ENCODE measurements around the gene PEX11B. TPM values are rescaled to one million over a fixed set of nuclear protein-coding genes. Genes with fewer than 3 reads are reported as not detected.
A peak's percentile ranks its signal among the peaks of the same experiment; 100 is the strongest.
"Not testable (repeated sequence)": the region's sequence is repeated elsewhere in the genome, so short reads cannot be mapped to it uniquely, and the experiment has no call there.

PEX11B gene
- total RNA-seq, 1 donor from 2014 or later: 30.6 TPM

DNA sequence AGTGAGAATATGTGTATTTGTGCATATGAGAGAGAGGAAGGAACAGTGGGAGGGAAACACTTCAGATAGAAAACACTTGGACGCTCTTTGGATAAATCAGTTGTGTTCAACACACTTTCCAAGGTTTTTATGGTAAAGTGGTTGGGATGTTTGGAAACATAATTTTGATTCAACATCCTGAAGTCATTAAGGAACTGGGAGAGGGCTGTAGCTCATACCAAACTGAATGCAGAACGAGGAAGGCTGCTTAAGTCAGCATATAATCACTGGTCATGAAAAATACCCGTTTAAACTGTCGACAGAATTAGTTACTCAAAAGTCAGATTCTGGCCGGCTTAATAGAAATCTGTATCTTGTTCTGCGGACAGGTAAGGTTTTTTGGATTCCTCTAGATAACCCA is 24.4 kb upstream of the PEX11B start:
- Mint-ChIP-seq H3K9me3 (no peaks in the 10 kb centered on the region), H3K27me3 (ENCODE audit: insufficient read depth) (no peaks in the 10 kb centered on the region), H3K4me3 (no peak overlapping the region), H3K4me1 (ENCODE audit: low read depth) (no peaks in the 10 kb centered on the region), H3K27ac (no peak overlapping the region), H3K36me3 (ENCODE audit: low read depth) (peaks cover 24% of the 10 kb centered on the region)
- no peak for DNase-seq (ENCODE audit: low spot score)
- intact Hi-C loops (cut with micrococcal nuclease): no loop called here

DNA sequence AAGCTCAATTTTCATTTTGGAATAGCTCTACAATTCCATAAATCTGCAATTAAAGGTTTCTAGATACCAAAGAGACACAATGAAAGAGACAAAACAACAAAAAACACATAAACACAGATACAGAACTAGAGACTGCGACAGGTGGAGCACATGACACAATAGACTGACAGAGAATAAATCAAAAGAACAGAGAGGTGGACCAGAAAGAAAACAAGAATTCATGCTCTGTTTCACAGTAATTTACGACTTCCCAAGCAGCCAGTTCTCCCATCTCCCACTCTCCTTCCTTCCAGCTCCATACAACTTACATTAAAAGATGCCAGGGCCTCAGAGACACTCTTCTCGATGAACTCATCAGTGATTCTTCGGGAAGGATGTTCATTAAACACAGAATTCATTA is 23.9 kb upstream of the PEX11B start:
- H3K9me3 Mint-ChIP-seq: no peaks in the 10 kb centered on the region
- intact Hi-C loops (cut with micrococcal nuclease): no loop called here
- H3K36me3 Mint-ChIP-seq (ENCODE audit: low read depth): peaks cover 24% of the 10 kb centered on the region
- H3K4me1 Mint-ChIP-seq (ENCODE audit: low read depth): no peaks in the 10 kb centered on the region
- H3K4me3 Mint-ChIP-seq: no peak overlapping the region
- no peak overlapping the region for H3K27ac Mint-ChIP-seq
- H3K27me3 Mint-ChIP-seq (ENCODE audit: insufficient read depth): no peaks in the 10 kb centered on the region
- no peak for DNase-seq (ENCODE audit: low spot score)

DNA sequence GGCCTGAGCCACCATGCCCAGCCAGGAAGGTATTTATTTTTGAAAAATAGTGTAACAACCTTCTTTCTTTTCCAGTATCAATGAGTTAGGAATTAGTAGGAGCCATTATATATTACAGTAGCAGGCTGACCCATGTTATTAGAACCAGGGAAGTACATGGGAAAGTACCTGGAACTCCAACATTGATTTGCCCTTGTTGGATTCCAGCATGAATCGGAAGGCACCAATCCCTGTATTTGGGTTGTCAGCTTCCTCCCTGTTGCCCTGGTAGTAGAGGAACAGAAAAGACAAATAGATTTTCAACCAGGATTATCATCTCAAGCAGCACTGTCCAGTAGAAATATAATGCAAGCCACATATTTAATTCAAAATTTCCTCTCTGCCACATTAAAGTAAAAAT is 18.9 kb upstream of the PEX11B start:
- H3K4me1 Mint-ChIP-seq (ENCODE audit: low read depth): peaks cover 14% of the 10 kb centered on the region
- intact Hi-C loops (cut with micrococcal nuclease): no loop called here
- H3K9me3 Mint-ChIP-seq: no peaks in the 10 kb centered on the region
- H3K27ac Mint-ChIP-seq: no peak overlapping the region
- no peaks in the 10 kb centered on the region for H3K27me3 Mint-ChIP-seq (ENCODE audit: insufficient read depth)
- H3K4me3 Mint-ChIP-seq: no peak overlapping the region
- H3K36me3 Mint-ChIP-seq (ENCODE audit: low read depth): peaks cover 27% of the 10 kb centered on the region
- DNase-seq (ENCODE audit: low spot score): no peak

DNA sequence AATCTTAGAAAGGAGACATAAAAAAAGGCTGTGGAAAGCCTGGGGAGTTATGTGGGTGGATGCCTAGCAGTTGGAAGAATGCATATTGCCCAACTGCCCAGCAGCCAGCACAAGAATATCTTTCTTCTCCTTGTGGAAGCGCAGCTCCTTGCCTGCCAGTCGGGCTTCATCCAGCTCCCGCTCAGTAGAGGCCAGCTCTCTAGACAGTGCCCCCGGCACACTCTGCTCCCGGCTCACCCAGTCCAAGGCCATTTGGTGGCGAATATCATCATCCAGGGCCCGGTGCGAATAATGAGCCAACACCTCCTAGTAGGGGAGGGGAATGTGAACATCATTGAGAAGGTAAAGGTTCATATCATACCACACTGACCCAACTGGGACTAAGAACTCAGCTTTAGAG is 17.7 kb upstream of the PEX11B start:
- DNase-seq (ENCODE audit: low spot score): no peak
- no peak overlapping the region for H3K27ac Mint-ChIP-seq
- intact Hi-C loops (cut with micrococcal nuclease): no loop called here
- no peak overlapping the region for H3K4me3 Mint-ChIP-seq
- H3K36me3 Mint-ChIP-seq (ENCODE audit: low read depth): peaks cover 22% of the 10 kb centered on the region
- no peaks in the 10 kb centered on the region for H3K9me3 Mint-ChIP-seq
- no peaks in the 10 kb centered on the region for H3K27me3 Mint-ChIP-seq (ENCODE audit: insufficient read depth)
- peaks cover 18% of the 10 kb centered on the region for H3K4me1 Mint-ChIP-seq (ENCODE audit: low read depth)

DNA sequence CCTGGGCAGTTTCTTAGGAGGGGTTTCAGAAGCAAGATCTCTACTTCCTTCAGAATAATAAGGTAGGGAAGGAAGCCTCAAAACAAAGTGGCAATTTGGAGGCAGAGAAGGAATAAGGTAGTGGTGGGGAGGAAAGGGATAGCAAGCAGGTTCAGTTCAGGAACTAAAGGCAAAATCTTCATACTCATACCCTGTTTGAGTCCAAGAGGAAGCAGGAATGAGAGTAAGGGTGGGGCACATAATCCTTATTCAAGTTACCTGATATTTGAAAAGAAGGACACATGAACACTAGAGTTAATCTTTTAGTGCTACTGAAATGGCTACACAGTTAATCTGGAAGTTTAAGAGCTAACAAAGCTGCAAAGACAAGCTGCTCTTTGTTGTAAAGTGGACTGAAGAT is 17.2 kb upstream of the PEX11B start:
- Mint-ChIP-seq H3K27ac (no peak overlapping the region), H3K36me3 (ENCODE audit: low read depth) (peaks cover 24% of the 10 kb centered on the region), H3K27me3 (ENCODE audit: insufficient read depth) (no peaks in the 10 kb centered on the region), H3K4me1 (ENCODE audit: low read depth) (peaks cover 18% of the 10 kb centered on the region), H3K9me3 (no peaks in the 10 kb centered on the region), H3K4me3 (no peak overlapping the region)
- no peak for DNase-seq (ENCODE audit: low spot score)
- intact Hi-C loops (cut with micrococcal nuclease): no loop called here

DNA sequence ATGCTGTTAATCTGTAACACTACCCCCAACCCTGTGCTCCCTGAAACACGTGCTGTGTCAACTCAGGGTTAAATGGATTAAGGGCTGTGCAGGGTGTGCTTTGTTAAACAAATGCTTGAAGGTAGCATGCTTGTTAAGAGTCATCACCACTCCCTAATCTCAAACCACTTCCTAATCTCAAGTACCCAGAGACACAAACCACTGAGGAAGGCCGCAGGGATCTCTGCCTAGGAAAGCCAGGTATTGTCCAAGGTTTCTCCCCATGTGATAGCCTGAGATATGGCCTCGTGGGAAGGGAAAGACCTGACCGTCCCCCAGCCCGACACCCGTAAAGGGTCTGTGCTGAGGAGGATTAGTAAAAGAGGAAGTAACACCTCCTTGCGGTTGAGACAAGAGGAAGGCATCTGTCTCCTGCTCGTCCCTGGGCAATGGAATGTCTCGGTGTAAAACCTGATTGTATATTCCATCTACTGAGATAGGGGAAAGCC is 14.0 kb upstream of the PEX11B start:
- intact Hi-C loops (cut with micrococcal nuclease); H3K27me3 Mint-ChIP-seq (ENCODE audit: insufficient read depth); DNase-seq (ENCODE audit: low spot score); H3K9me3 Mint-ChIP-seq: not testable (repeated sequence)
- H3K36me3 Mint-ChIP-seq (ENCODE audit: low read depth): peaks cover 24% of the 10 kb centered on the region
- H3K4me1 Mint-ChIP-seq (ENCODE audit: low read depth): peaks cover 18% of the 10 kb centered on the region
- peak overlapping the region; percentile 69 for H3K27ac Mint-ChIP-seq
- H3K4me3 Mint-ChIP-seq: peak overlapping the region; percentile 58

DNA sequence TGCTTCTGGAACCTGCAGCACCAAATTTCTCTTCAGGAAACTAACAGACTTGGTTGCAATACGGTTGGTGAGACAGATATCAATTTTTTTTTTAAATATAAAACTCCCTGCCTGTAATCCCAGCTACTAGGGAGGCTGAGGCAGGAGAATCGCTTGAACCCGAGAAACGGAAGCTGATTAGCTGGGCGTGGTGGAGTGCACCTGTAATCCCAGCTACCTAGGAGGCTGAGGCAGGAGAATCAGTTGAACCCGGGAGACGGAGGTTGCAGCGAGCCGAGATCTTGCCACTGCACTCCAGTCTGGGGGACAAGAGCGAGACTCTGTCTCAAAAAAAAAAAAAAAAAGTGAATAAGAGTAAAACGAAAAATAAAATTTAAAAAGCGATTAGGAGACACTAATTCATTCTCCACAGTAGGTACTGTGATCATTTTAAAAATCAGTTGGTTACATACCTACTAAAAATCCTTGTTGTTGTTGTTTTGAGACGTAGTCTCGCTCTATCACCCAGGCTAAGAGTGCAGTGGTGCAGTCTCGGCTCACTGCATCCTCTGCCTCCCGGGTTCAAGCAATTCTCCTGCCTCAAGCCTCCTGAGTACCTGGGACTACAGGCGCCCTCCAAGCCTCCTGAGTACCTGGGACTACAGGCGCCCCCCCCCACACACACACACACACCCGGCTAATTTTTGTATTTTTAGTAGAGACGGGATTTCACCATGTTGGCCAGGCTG is 9.6 kb upstream of the PEX11B start:
- H3K4me3 Mint-ChIP-seq: no peak overlapping the region
- H3K27ac Mint-ChIP-seq: peak overlapping the region; percentile 20
- DNase-seq (ENCODE audit: low spot score): no peak
- H3K9me3 Mint-ChIP-seq: no peaks in the 10 kb centered on the region
- H3K36me3 Mint-ChIP-seq (ENCODE audit: low read depth): peaks cover 6% of the 10 kb centered on the region
- intact Hi-C loops (cut with micrococcal nuclease): loop anchor here (1.0 to 2.0 kb wide), 6 partner anchors 10 to 70 kb away; partner anchors contain the start of genes ANKRD34A, ITGA10, PEX11B and POLR3GL
- no peaks in the 10 kb centered on the region for H3K27me3 Mint-ChIP-seq (ENCODE audit: insufficient read depth)
- H3K4me1 Mint-ChIP-seq (ENCODE audit: low read depth): peaks cover 19% of the 10 kb centered on the region

DNA sequence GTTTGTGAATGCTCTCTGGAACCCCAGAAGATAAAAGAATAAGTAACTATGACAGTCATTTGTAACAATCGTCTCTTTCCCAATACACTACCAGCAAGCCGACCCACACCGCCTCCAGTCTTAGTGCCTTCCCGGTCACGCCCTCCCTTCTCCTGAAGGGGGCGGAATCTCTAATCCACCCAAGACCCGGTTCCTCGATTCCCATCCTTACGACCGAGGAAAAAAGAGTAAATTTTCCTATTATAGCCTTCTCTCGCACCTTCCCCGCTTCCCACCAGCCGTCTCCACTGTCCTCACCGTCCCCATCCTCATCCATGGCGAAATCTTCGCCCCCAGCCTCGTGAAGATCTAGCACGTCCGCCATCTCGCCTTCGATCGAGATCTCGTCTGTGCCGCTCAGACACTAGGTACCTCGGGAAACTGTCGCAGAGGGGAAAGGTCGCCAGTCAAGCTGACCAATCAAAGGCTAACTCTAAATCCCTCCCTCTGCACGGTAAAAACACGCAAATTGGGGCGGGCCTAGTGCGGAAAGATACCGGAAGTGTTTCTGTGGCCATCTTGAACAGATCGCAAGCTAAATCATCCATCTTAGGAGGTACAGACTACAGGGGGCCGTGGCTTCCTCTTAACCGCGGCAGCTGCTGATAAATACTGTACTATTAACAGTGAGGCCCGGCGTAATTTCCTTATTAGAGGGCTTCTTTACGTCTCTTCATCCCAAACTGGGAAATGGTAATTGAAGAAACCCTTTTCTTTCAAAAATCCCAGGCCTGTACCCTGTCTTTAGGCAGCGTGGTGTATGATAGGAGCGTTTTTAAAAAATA is 8.8 kb upstream of the PEX11B start, which contains the start of gene RBM8A:
RBM8A (minus strand) TSS at position 422 of the 824 bp plus-strand sequence; CDS start at position 364, 58 bp downstream.
- no peak within 1 kb of the TSS for H3K4me3 Mint-ChIP-seq
- H3K27ac Mint-ChIP-seq: peak within 1 kb of the TSS; percentile 20
- H3K27me3 Mint-ChIP-seq (ENCODE audit: insufficient read depth): no peaks in the 10 kb centered on the region
- DNase-seq (ENCODE audit: low spot score): peak; percentile 93
- H3K4me1 Mint-ChIP-seq (ENCODE audit: low read depth): peaks cover 11% of the 10 kb centered on the region
- H3K36me3 Mint-ChIP-seq (ENCODE audit: low read depth): peaks cover 8% of the 10 kb centered on the region
- no peaks in the 10 kb centered on the region for H3K9me3 Mint-ChIP-seq
- intact Hi-C loops (cut with micrococcal nuclease): loop anchor here (1.0 to 2.0 kb wide), 6 partner anchors 9 to 69 kb away; partner anchors contain the start of genes ANKRD34A, ITGA10, PEX11B and POLR3GL

DNA sequence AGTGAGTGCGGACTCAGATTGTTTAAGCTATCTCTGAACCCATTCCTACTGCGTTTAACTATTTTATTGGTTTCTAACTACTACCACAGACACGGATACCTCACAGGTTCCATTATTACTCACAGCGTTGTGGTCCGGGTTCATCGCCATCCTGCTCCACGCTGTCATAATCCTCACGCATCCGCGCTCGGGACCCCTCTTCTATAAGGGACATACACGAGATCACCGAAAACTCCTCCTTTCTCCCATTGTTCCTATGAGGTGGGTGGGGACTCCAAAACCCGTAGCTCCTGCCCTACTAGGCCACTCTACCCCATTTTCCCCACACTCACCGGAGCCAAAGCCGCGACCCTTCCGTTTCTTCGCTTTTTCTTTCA is 8.2 kb upstream of the PEX11B start:
- H3K4me1 Mint-ChIP-seq (ENCODE audit: low read depth): peaks cover 9% of the 10 kb centered on the region
- no peak overlapping the region for H3K4me3 Mint-ChIP-seq
- H3K27ac Mint-ChIP-seq: no peak overlapping the region
- H3K27me3 Mint-ChIP-seq (ENCODE audit: insufficient read depth): no peaks in the 10 kb centered on the region
- DNase-seq (ENCODE audit: low spot score): peak; percentile 24
- H3K9me3 Mint-ChIP-seq: no peaks in the 10 kb centered on the region
- intact Hi-C loops (cut with micrococcal nuclease): loop anchor here (1.0 to 2.0 kb wide), 6 partner anchors 8 to 68 kb away; partner anchors contain the start of genes ANKRD34A, ITGA10, PEX11B and POLR3GL
- H3K36me3 Mint-ChIP-seq (ENCODE audit: low read depth): peaks cover 8% of the 10 kb centered on the region

DNA sequence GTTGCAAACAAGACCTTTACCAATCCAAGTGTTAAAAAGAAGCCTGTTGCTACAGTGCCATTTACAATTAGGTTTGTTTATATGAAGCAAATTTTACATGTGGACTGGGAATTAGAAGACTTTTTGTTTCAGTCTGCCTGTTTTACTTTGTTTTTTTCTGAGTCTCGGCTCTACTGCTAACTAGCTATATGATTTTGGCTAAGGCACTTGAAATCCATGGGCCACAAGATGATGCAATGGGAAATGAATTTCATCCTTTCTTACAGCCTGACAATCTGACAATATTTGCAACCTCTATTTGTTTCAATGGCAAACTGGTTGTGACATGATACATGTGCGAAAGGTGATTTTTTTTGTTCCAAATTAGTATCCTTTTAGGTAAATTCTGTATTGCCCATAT is 3.7 kb upstream of the PEX11B start:
- intact Hi-C loops (cut with micrococcal nuclease): no loop called here
- peaks cover 16% of the 10 kb centered on the region for H3K36me3 Mint-ChIP-seq (ENCODE audit: low read depth)
- no peak for DNase-seq (ENCODE audit: low spot score)
- H3K27me3 Mint-ChIP-seq (ENCODE audit: insufficient read depth): no peaks in the 10 kb centered on the region
- no peak overlapping the region for H3K27ac Mint-ChIP-seq
- no peak overlapping the region for H3K4me3 Mint-ChIP-seq
- no peaks in the 10 kb centered on the region for H3K9me3 Mint-ChIP-seq
- H3K4me1 Mint-ChIP-seq (ENCODE audit: low read depth): peaks cover 38% of the 10 kb centered on the region

DNA sequence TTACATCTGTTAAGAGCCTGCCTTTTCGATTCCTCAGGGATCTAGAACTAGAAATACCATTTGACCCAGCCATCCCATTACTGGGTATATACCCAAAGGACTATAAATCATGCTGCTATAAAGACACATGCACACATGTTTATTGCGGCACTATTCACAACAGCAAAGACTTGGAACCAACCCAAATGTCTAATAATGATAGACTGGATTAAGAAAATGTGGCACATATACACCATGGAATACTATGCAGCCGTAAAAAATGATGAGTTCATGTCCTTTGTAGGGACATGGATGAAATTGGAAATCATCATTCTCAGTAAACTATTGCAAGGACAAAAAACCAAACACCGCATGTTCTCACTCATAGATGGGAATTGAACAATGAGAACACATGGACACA is 1.8 kb upstream of the PEX11B start:
- DNase-seq (ENCODE audit: low spot score); H3K9me3 Mint-ChIP-seq; intact Hi-C loops (cut with micrococcal nuclease); H3K27me3 Mint-ChIP-seq (ENCODE audit: insufficient read depth); H3K27ac Mint-ChIP-seq: not testable (repeated sequence)
- H3K4me1 Mint-ChIP-seq (ENCODE audit: low read depth): peaks cover 41% of the 10 kb centered on the region
- H3K4me3 Mint-ChIP-seq: peak overlapping the region; percentile 88
- H3K36me3 Mint-ChIP-seq (ENCODE audit: low read depth): peaks cover 28% of the 10 kb centered on the region

DNA sequence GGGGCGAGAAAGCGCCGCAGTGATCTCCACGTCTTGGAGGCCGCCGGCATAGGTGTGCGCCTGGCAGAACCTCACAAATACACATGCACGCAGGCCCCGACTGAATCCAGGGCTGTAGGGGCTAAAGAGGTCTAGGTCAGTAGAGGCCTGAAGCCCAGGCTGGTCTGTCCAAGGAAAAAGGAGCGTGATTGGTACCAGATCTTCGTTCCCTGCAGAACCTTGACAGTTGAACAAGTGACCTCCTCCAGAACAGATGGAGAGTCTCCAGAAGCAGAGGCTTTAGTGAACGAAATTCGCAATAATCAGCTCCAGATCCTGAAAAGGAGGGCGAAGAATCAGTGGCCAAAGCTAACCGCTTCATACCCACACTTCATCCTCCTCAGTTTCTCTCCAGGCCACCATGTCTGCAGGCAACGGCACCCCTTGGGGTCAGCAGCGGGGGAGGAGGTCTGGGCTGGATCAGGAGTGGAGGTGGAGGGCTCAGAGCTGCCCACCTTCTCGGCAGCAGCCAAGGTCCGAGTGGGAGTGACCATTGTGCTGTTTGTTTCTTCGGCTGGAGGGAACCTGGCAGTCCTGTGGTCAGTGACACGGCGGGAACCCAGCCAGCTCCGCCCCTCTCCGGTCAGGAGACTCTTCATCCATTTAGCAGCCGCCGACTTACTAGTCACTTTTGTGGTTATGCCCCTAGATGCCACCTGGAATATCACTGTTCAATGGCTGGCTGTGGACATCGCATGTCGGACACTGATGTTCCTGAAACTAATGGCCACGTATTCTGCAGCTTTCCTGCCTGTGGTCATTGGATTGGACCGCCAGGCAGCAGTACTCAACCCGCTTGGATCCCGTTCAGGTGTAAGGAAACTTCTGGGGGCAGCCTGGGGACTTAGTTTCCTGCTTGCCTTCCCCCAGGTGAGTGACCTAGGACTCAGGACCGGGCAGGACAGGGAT is 749 bp upstream of the PEX11B start:
- Mint-ChIP-seq H3K36me3 (ENCODE audit: low read depth) (peaks cover 32% of the 10 kb centered on the region), H3K9me3 (no peaks in the 10 kb centered on the region), H3K4me3 (peak overlapping the region; percentile 88), H3K27me3 (ENCODE audit: insufficient read depth) (no peaks in the 10 kb centered on the region), H3K4me1 (ENCODE audit: low read depth) (peaks cover 41% of the 10 kb centered on the region), H3K27ac (peak overlapping the region; percentile 91)
- intact Hi-C loops (cut with micrococcal nuclease): loop anchor here (1.0 to 2.0 kb wide), 5 partner anchors 8 to 74 kb away; partner anchors contain the start of genes ANKRD34A, ANKRD35, NUDT17 and POLR3GL
- no peak for DNase-seq (ENCODE audit: low spot score)

Measured in activated T-helper 1 cell treated with anti-CD3 and anti-CD28 coated beads, Interleukin-12 subunit alpha, Interleukin-12 subunit beta, Interleukin-2, Interleukin-4 antibody, amounts not matched to agents 30 ng/mL and 10 ng/mL and 1 ng/mL, durations not matched to agents 14 hours and 24 hours and 36 hours (primary cell).